ENCODE measurements around the gene EEF1AKMT3.

EEF1AKMT3 gene

DNA sequence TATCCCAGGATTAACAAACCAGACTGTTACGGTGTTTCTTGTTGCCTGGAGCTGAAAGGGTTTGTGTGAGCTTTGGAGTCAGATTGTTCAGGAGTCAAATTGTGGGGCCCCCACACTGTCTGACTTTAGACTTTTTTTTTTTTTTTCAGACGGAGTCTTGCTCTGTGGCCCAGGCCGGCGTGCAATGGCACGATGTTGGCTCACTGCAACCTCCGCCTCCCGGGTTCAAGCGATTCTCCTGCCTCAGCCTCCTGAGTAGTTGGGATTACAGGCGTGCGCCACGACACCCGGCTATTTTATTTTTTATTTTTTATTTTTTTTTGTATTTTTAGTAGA is 11.0 kb downstream of the EEF1AKMT3 start:
- no peak for DNase-seq (ENCODE audit: low read depth)

DNA sequence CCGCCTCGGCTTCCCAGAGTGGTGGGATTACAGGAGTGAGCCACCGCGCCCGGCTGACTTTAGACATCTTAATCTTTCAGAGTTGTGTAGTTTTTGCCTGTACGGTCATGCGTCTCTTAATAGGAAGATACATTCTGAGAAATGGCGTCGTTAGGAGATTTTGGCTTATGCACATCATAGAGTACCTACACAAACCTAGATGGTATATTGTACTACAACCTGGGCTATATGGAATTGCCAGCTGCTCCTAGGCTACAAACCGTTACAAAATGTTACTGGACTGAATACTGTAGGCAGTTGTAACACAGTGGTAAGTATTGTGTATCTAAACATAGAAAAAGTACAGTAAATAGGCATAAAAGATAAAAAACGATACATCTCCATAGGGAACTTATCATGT is 11.4 kb downstream of the EEF1AKMT3 start:
- DNase-seq (ENCODE audit: low read depth): no peak

DNA sequence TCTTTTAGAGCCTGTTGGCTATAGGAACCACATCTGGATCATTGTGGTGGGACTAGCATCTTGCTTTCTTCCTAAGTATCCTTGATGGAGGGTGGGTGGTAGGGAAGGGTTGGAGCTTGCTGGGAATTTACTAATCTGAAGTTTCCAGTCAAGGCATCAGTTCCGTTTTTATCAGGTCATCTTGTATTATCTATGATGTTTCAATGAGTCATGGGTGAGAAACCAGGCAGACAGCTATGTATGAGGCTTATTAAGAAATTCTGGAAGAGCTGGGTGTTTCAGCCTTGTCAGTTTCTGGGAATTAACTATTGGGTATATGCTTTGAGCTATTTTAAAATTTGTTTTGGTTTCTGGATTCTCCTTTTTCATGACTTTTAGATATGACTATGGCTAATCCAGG is 21.5 kb downstream of the EEF1AKMT3 start:
- no peak for DNase-seq (ENCODE audit: low read depth)

DNA sequence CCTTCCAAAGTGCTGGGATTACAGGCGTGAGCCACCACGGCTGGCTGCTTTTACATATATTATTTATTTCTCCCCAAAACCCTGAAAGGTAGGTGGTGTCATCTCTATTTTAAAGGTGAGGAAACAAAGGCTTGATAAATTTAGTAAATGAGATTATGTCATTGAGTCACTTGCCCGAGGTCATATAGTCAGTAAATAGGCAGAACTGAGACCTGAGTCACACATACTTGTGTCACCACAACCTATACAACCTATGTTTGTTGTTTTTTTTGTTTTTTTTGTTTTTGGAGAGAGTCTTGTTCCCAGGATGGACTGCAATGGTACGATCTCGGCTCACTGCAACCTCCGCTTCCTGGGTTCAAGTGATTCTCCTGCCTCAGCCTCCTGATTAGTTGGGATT is 22.9 kb downstream of the EEF1AKMT3 start:
- DNase-seq (ENCODE audit: low read depth): no peak

DNA sequence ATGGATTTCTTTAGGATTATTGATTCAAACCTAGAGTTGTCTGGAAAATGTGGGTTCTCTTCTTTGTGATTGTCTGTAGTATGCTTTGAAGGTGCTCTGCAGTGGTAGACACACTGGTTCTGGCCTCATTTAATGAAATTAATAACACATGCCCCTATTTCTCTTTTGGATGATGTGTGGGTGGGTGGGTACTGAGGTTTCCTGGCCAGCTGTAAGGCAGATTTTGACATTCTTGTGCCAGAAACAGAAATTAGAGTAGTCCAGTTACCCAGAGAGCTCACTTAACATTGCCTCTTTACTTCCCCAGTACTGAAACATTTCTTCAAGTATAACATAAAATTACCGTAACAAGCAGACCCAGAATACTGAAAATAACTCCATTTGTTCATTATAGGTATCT is 24.6 kb downstream of the EEF1AKMT3 start:
- no peak for DNase-seq (ENCODE audit: low read depth)

DNA sequence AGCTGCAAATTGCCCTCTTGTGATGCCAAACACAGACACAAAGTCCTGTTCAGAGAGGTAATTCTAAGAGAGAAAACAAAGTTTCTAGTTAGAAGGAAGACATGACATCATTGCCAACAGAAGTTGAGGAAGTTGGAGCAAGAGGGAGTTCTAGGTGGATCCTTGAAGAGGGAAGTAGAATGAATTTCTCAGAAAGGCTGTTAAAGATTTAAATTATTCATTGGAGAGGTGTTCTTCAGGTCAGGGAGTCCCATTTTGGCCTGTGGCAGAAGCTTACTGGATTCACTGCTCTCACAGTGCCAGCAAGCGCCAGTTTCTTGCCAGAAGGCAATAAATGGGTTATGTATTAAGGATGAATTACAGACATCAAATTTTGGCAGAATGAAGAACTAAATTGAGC is 25.5 kb downstream of the EEF1AKMT3 start:
- DNase-seq (ENCODE audit: low read depth): no peak

DNA sequence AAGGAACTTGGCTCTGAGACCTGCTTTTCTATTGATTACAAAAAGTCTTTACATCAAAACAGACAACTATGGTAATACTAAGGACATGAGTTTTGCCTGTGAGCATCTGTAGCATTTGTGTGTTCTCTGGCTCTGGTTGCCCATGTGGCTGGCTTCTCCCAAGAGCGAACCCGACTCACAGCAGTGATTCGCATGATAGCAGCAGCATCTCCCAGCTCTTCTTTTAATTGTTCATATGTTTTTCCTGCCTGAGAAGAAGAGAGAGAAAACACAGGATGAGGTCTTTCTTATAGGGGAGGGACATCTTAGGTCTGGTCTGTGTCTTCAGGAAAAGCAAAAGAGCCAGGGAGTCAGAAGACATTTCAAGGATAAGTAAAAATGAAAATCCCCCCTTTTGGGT is 28.6 kb downstream of the EEF1AKMT3 start:
- no peak for DNase-seq (ENCODE audit: low read depth)

DNA sequence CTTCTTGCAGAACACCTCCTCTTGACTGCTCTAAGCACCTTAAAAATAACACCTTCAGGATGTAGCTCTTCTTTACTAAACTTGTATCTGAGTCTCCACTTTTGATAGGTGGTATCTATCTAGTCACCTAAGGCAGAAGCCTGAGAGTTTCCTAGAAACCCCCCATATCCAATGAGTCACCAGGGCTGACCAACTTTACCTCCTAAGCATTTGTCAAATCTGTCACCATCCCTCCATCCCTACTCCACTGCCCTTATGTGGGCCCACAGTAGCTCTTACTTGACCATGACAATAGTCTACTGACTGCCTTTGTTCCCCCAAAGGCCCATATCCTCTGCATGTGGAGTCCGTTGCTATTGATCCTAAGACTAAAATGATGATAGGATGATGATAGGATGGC is 30.2 kb downstream of the EEF1AKMT3 start:
- no peak for DNase-seq (ENCODE audit: low read depth)

DNA sequence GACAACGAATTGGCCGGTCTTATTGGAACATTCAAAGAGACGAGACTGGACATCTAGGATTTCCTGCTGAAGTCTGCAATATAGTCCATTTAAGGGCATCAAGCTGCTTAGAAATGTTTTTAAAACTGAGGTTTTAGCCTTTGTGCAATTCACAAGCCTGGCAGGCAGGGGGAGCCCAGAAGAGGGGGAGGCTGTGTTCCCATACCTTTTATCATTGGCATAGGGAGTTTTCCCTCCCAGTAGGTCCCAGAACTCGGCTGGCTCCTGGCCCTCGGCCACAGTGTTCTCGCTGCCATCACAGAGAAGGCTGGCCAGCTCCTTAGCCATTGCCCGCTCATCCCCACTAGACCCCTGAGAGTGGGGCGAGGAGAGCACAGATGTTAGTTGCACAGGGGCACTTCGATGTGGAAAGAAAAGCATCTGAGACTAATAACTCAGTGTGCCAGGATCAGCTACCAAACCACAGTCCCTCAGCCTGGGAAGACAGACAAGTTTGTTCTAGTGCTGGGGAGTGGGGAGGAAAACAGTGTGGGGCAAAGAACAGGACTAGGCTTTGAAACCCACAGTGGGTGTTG is 31.0 kb downstream of the EEF1AKMT3 start:
- DNase-seq (ENCODE audit: low read depth): no peak

DNA sequence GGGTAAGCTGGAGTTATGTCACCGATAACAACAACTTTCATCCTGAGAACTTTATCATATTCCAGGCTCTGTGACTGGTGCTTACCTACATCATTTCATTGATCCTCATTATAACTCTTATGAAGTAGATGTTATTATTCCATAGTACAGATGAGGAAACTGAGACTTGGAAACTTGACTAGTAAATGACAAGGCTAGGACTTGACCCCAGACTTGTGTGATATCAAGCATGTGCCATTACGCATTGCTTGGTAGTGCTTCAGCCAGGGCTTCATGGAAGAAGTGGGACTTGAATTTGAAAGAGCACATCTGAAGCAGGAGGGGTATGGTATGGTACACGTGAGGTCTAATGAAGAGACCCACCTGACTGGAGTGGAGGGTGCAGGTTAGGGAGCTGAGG is 34.3 kb downstream of the EEF1AKMT3 start:
- no peak for DNase-seq (ENCODE audit: low read depth)

DNA sequence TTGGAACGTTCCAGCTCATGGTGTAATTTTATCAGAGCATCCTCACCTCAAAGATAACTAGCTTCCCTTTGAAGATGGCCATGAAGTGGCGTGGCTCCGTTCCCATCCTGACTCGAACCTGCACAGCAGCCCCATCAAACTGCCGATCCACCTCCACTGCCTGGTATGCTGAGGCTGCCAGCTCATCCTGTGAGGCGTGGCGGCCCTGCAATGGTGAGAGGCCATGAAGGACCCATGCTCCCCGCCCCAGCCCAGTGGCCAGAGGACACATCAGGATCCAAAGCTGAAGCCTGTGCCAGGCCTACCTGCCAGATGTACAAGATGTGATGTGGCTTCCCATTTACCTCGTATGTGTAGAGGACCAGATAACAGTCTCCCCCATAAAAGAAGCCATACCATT is 34.9 kb downstream of the EEF1AKMT3 start:
- DNase-seq (ENCODE audit: low read depth): no peak

DNA sequence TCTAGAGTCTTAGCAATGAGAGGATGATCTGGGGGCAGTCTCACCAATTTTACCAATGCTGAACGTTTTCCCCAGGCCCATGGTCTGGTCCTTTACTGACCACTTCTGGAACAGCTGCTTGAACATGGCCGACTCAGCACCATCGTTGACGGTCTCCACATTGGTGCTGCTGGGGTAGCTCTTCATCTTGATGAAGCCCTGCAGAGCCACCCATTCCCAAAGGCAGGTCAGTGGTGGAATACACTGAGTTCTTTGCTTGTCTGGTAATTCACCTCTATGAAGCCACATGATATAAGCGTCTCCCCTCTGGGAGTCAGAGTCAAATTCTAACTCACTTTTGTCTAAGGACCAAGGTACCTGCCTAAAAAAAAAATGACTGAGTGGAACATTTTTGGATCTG is 35.9 kb downstream of the EEF1AKMT3 start:
- no peak for DNase-seq (ENCODE audit: low read depth)

DNA sequence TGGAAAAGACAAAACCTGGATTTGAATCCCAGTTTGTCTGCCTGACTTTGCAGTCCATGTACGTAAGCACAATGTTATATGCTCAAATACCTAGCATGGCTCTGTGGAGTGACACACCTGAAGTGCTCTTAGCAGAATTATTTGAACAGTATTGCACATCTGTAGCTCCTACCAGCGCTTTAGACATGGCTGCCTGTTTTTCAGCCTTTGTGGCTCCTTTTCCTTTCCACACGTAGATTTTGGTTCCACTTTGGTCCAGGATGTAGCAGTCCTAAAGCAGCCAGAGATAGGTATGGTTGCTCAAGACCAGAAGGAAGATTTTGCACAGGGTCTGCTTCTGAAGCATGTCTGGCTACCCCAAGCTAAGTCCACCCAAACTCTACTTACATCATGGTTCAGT is 37.0 kb downstream of the EEF1AKMT3 start:
- DNase-seq (ENCODE audit: low read depth): no peak

DNA sequence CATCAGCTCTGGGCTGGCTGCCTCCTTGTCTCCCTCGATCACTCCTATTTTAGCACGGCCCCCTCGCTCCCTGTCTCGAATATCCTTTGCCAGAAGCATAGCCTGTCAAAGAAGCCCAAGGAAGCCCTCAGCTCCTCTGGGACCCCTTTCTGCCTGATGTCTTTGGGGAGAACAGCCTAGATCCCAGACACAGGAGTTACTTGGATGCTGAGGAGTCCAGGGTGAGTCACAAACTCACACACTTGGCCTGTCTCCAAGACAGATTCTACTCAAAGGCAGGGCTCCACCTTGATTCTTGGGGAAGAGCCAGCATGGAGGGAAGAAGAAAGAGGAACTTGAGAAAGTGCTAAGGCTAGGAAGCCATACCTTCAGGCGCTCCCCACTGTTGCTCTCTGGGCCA is 38.0 kb downstream of the EEF1AKMT3 start:
- no peak for DNase-seq (ENCODE audit: low read depth)

DNA sequence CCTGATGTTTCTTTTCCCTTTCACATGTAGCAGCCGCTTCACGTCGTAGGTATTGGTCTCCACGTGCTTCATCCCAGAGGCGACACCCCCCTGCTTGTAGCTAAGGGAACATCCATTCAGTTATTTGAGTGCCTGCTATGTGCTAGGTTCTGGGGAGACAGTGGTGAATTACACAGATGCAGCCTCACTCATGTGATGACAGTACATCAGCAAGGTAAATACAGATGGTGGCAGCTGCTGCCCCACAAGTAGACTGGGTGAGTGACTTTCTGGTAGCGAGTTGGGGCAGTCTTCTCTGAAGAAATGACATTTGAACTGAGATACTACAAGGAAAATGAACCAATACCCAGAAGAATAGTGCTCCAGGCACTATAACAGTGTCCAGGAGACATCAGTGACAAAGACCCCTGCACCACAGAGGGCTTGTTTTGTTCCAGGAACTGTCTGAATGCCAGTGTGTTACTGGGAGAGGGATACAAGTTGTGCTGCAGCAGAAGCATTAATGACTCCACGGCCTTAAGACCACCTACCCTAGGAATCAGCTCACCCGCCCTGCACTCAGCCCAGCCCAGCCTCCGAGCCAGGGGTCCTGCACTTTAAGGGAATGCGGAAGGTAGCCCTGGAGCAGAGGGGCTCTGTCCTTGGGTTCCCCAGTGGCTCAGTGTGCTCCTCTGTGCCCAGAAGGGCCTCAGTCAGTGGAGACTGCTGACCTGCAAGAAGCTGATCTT is 38.8 kb downstream of the EEF1AKMT3 start:
- no peak for DNase-seq (ENCODE audit: low read depth)

DNA sequence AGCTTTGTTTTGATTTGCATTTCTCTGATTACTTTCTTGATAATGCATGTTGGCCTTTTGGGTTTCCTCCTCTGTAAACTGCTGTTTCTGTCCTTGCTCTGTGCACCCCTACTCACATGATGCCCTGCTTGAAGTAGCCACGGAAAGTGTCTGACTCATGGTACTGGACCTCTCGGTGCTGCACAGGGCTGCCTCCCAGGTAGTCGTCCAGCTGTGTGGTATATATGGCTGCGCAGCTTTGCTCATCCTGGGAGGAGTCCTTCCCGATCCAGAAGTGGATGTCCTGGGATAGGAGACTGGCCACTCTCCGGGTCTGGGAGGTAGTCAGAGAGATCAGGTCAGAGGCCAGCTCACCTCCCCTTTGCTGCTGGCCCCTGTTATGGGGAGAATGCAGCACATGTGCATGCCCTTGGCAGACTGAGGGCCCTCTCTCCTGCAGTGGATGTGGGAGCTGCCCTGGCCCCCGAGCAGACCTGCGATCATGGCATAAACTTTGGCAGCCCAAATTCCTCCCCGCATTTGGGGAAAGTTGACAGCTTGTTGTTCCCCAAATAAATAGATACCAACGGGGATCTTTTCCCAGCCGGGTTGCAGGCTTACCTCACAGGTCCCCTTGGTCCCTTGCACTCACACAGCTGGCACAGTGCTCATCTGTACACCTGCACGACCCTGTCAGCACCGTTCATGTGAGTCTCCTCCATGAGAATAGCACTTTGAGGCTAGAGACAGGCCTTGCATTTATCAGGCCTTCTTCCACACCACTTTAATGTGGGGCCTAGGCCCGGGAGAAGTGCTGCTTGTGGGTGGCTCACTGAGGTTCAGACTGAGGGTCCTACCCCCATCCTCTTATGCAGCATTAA is 40.9 kb downstream of the EEF1AKMT3 start:
- no peak for DNase-seq (ENCODE audit: low read depth)

DNA sequence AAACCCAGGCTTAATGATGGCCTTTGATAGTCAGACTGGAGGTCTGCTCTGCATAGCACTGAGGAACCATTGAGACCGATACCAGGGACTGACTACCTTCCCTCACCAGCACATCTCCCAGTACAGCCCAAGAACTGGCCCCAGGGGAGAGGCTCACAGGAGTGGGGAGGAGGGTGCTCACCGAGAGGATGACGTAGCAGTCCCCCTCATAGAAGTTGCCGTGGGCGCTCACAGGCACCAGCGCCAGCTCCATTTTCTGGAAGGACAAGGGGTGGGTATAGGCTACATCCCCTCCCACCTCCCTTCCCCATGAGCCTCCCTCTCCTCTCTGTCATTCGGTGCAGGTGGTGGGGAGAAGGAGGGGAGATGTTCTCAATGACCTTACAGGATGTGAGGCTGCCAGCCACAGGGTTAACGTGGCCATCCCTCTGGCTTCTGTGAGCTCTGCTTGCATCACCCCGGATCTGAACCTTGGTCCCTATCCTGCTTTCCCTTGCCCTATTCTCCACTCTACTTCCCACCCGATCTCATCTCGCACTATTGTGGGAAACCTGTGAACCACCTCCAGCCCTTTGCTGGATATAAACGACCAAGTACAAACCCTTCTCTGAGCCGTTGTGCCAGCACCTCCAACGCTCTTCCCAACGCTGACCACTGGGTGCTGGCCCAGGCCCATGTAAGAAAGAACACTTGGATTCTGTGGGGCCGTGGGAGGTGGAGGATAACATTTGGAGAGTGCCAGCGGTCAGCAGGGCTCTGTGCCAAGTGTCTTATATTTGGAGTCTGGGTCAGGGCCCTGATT is 41.8 kb downstream of the EEF1AKMT3 start:
- no peak for DNase-seq (ENCODE audit: low read depth)

DNA sequence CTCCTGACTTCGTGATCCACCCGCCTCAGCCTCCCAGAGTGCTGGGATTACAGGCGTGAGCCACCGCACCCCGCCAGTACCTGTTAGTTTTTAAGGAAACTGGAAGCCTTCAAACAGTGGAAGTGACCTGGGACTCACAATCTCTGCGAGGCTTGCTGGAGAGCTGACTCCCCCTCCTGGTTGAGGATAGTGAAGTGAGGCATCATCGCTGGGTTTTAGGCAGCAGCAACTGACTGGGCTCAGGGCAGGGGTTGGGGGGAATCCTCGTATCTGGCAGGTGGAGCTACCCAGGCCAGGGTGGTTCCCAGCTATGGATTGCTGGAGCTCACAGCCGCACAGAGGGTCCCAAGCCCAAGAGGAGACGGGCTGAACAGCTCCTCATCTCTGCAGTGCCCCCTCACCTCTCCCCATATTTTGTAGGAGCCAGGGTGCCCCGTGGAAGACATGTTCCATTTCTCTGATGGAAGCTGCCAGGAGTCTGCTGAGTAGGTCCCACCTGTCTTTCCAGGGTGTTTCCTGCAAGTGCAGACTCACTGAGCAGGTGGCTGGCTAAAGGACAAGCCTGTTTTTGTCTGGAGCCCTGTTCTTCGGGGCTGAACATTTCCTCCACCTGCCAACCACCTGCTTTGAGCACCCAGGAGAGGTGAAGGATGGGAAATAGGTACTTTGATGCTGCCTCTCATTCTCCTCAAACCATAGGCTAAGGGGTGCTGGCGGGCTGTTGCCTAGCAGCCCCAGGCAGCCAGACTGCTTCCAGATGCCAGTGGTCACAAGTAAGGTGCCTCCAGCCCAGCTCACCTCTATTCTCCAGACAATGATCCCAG is 43.0 kb downstream of the EEF1AKMT3 start:
- no peak for DNase-seq (ENCODE audit: low read depth)

DNA sequence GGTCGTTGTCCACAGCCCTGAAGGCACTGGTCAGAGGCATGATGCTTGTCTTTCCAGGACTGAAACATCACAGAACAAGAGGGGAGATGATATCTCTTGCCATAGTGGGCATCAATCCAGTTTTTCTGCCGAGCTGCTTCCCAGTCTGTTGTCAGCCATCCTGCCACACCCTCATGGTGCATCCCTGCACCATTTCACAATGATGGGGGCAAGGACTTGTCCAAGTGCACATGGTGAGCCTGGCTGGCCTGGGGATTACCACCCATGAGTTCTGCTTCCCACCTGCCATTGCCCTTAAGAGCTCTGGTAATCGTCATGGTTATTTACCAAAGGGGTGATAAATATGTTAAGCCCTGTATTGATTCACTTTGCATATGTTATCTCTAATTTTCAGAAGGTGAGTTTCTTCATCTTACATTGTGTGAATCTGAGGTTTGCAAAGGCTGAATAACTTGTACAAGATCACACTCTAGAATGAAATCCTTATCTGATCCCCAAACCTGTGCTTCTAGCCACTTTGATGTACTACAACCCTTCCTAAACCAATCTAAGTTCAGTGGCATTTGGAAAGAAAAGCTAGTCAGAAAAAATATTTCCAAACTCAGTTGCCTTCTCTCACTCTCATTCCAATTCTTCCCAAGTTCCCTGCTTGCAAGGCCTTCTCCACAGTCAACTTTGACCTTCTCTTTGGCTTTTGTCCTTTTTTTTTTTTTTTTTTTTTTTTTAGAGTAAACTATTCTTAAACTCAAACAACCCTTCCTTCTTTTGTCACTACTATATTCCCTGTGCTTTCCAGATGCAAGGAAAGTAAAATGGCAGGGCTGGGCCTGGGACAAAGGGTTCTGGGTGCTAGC is 43.8 kb downstream of the EEF1AKMT3 start:
- no peak for DNase-seq (ENCODE audit: low read depth)

DNA sequence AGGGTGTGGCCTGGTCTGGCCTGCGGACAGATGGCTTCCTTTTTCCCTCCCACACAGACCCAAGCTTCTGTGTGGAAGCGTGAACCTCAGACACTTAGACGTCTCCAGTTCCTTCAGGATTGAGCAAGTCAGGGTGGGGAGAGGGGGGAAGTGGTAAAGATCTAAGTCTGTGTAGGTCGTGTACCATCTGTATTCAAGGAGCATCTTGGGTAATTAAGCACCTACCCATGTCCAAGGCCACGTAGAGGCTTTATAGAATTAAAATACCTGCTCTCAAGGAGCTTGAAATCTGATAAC is 44.4 kb downstream of the EEF1AKMT3 start:
- no peak for DNase-seq (ENCODE audit: low read depth)

Measured in stimulated activated CD4-positive, alpha-beta T cell treated with anti-CD3 and anti-CD28 coated beads, Interleukin-2, amount 100 ng/mL, for 4 hours (primary cell).